Smooth muscle cell (in vitro differentiated cells): Measurements from ENCODE around the gene NPHP3. TPM values are rescaled to one million over a fixed set of nuclear protein-coding genes. Genes with fewer than 3 reads are reported as not detected.

Source experiments
- DNase-seq: peaks from one replicate; lab custom pipeline; 2025; ENCODE audit not compliant: unreplicated experiment; lab: John Stamatoyannopoulos, UW
- H2AFZ ChIP-seq: fragments of 200-600 bp; sonication (generic); 2 replicates; pipeline ENCODE4 v1.6.0; 2016; ENCODE audit warnings: antibody characterized with exemption, low read depth, mild to moderate bottlenecking
- H3F3A ChIP-seq: fragments of 200-600 bp; sonication (generic); 2 replicates; pipeline ENCODE4 v1.6.0; 2017; ENCODE audit warnings: antibody characterized with exemption, low read depth
- H3K27ac ChIP-seq: fragments of 200-600 bp; sonication (generic); 2 replicates; pipeline ENCODE4 v1.5.1; 2016; ENCODE audit warnings: low read depth, mild to moderate bottlenecking
- H3K27me3 ChIP-seq: fragments of 200-600 bp; sonication (generic); 2 replicates; pipeline ENCODE4 v1.6.1; 2016; ENCODE audit warnings: low read depth, mild to moderate bottlenecking
- H3K36me3 ChIP-seq: fragments of 200-600 bp; sonication (generic); 2 replicates; pipeline ENCODE4 v1.5.1; 2016; ENCODE audit warnings: low read depth
- H3K4me1 ChIP-seq: fragments of 200-600 bp; sonication (generic); 2 replicates; pipeline ENCODE4 v1.5.1; 2016; ENCODE audit warnings: low read depth
- H3K4me2 ChIP-seq: fragments of 200-600 bp; sonication (generic); 2 replicates; pipeline ENCODE4 v1.6.0; 2016; ENCODE audit warnings: mild to moderate bottlenecking
- H3K4me3 ChIP-seq: fragments of 200-600 bp; sonication (generic); 2 replicates; pipeline ENCODE4 v1.5.1; 2016; ENCODE audit warnings: mild to moderate bottlenecking
- H3K79me2 ChIP-seq: fragments of 200-600 bp; sonication (generic); 2 replicates; pipeline ENCODE4 v1.6.0; 2016; ENCODE audit warnings: low read depth, mild to moderate bottlenecking
- H3K9ac ChIP-seq: fragments of 200-600 bp; sonication (generic); 2 replicates; pipeline ENCODE4 v1.6.0; 2016; ENCODE audit warnings: low read depth
- H3K9me3 ChIP-seq: fragments of 200-600 bp; sonication (generic); replicated peaks from 2 replicates; pipeline ENCODE4 v1.5.1; 2016; ENCODE audit warnings: low read depth
- H4K20me1 ChIP-seq: fragments of 200-600 bp; sonication (generic); 2 replicates; pipeline ENCODE4 v1.6.0; 2016; ENCODE audit warnings: low read depth
- CTCF ChIP-seq: fragments of 200-600 bp; sonication (generic); IDR thresholded peaks from 2 replicates; pipeline ENCODE4 v1.5.1; 2017; ENCODE audit warnings: borderline replicate concordance, mild to moderate bottlenecking, antibody characterized with exemption; ENCODE audit not compliant: insufficient read depth, poor library complexity, severe bottlenecking
- WGBS: methylation state at CpG from one replicate; pipeline ENCODE4 v1.1.7; 2016; ENCODE audit warnings: low lambda C conversion rate; 5-methylcytosine and 5-hydroxymethylcytosine counted together
- polyA plus RNA-seq: library from polyadenylated mRNA; unstranded; fragments of >200 nt; fragmentation: Nextera tagmentation; extraction: Ambion mirVana; gene quantifications from 2 replicates; pipeline ENCODE4 v1.2.1, GENCODE V29; 2016
- total RNA-seq: library from RNA; depleted of rRNA; stranded (reverse); fragments of >200 nt; gene quantifications from 2 replicates; pipeline ENCODE4 v1.2.3, GENCODE V29; 2014

The NPHP3 gene
- total and polyA plus RNA-seq, 2 experiments from 2014 or later, result 9.9 to 25.3 TPM

GRCh38 chr3:132681421-132681820 lies 40.8 kb downstream of the NPHP3 start:
- no peak for DNase-seq
- no peaks in the 10 kb centered on the region for H3K9me3 ChIP-seq
- H3K9ac ChIP-seq, result no peak overlapping the region
- 97% methylated on average over 3 of the region's 3 CpGs for WGBS
- TF ChIP-seq CTCF, result no peak
- H3K4me1 ChIP-seq, result no peaks in the 10 kb centered on the region
- no peak overlapping the region for H3K4me3 ChIP-seq
- H4K20me1 ChIP-seq, result no peaks in the 10 kb centered on the region
- no peak overlapping the region for H2AFZ ChIP-seq
- no peak overlapping the region for H3K4me2 ChIP-seq
- no peaks in the 10 kb centered on the region for H3K79me2 ChIP-seq
- H3K36me3 ChIP-seq, result peaks cover 30% of the 10 kb centered on the region
- H3F3A ChIP-seq, result peaks cover 19% of the 10 kb centered on the region
- no peak overlapping the region for H3K27ac ChIP-seq
- no peaks in the 10 kb centered on the region for H3K27me3 ChIP-seq

GRCh38 chr3:132679911-132680310 lies 42.3 kb downstream of the NPHP3 start:
- Histone ChIP-seq H4K20me1 (no peaks in the 10 kb centered on the region), H3F3A (peaks cover 20% of the 10 kb centered on the region), H3K27me3 (no peaks in the 10 kb centered on the region), H3K4me3 (no peak overlapping the region), H3K79me2 (no peaks in the 10 kb centered on the region), H3K27ac (no peak overlapping the region), H2AFZ (no peak overlapping the region), H3K36me3 (peaks cover 36% of the 10 kb centered on the region), H3K4me1 (no peaks in the 10 kb centered on the region), H3K4me2 (no peak overlapping the region), H3K9me3 (no peaks in the 10 kb centered on the region), H3K9ac (no peak overlapping the region)
- no peak for TF ChIP-seq CTCF
- 98% methylated on average over 5 of the region's 5 CpGs for WGBS
- no peak for DNase-seq

GRCh38 chr3:132675408-132675807 lies 46.8 kb downstream of the NPHP3 start:
- no peak overlapping the region for H3K9ac ChIP-seq
- DNase-seq, result no peak
- peaks cover 18% of the 10 kb centered on the region for H3F3A ChIP-seq
- TF ChIP-seq CTCF, result no peak
- no peaks in the 10 kb centered on the region for H3K79me2 ChIP-seq
- H4K20me1 ChIP-seq, result peaks cover 8% of the 10 kb centered on the region
- H3K4me2 ChIP-seq, result no peak overlapping the region
- no peak overlapping the region for H3K4me3 ChIP-seq
- H2AFZ ChIP-seq, result no peak overlapping the region
- H3K9me3 ChIP-seq, result no peaks in the 10 kb centered on the region
- no peak overlapping the region for H3K27ac ChIP-seq
- H3K36me3 ChIP-seq, result peaks cover 43% of the 10 kb centered on the region
- no peaks in the 10 kb centered on the region for H3K27me3 ChIP-seq
- H3K4me1 ChIP-seq, result no peaks in the 10 kb centered on the region

GRCh38 chr3:132669256-132669777 lies 52.9 kb downstream of the NPHP3 start:
- Histone ChIP-seq H3K9ac (no peak overlapping the region), H3K79me2 (peaks cover 23% of the 10 kb centered on the region), H3K27ac (no peak overlapping the region), H3K4me3 (no peak overlapping the region), H3F3A (peaks cover 5% of the 10 kb centered on the region), H2AFZ (no peak overlapping the region), H4K20me1 (peaks cover 40% of the 10 kb centered on the region), H3K4me1 (no peaks in the 10 kb centered on the region), H3K27me3 (no peaks in the 10 kb centered on the region), H3K9me3 (no peaks in the 10 kb centered on the region), H3K36me3 (peaks cover 21% of the 10 kb centered on the region), H3K4me2 (no peak overlapping the region)
- TF ChIP-seq CTCF, result no peak
- no peak for DNase-seq
- WGBS, result 90% methylated on average over 5 of the region's 5 CpGs
